ENCODE results near the gene RAMACL. TPM values are rescaled to one million over a fixed set of nuclear protein-coding genes. Genes with fewer than 3 reads are reported as not detected.

The RAMACL gene
- total RNA-seq, 4 donors from 2014 or later, result 8.2 to 10.8 (median 9.1) TPM

GRCh38 chr6:166570929-166571713 lies 15.4 kb downstream of the RAMACL start:
- TF ChIP-seq POLR2A (IDR thresholded peaks at IDR 0.05), result no peak
- TF ChIP-seq CTCF (IDR thresholded peaks at IDR 0.05), result no peak
- TF ChIP-seq EP300 (IDR thresholded peaks at IDR 0.05), result no peak
- Histone ChIP-seq H3K27ac (peak overlapping the region in 2 of 4 donors; percentile 23 to 79), H3K4me1 (peaks cover 0 to 29% (median 5%) of the 10 kb centered on the region in 4 donors), H3K4me3 (no peak overlapping the region), H3K9me3 (no peaks in the 10 kb centered on the region), H3K36me3 (peaks cover 0 to 3% (median 0%) of the 10 kb centered on the region in 3 donors), H3K27me3 (no peaks in the 10 kb centered on the region)
- DNase-seq (ENCODE audit: low spot score in 2 of 2), result no peak
- whole genome bisulfite sequencing, 2 donors, result 71 to 75% methylated on average over 22 of the region's 22 CpGs

DNA sequence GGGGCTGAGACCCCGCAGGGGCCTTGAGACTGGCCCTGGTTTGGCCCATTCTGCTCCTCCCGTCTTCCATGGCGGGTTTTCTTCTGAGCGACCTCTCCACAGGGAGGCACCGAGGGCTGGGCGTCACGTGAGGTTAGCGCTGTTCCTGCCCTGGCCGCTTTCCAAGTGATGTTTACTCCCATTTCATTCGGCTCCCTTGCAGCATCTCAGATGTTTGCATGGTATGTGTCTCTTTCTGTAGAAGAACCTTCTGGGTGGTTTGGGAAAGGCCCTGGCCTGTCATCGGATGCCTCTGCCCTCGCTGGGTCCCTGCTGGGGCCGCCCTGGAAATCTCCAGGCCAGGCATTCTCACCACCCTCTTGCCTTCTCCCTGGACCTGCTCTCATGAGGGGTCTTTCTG lies 17.3 kb downstream of the RAMACL start:
- no peaks in the 10 kb centered on the region for H3K9me3 ChIP-seq
- TF ChIP-seq POLR2A (IDR thresholded peaks at IDR 0.05), result no peak
- TF ChIP-seq EP300 (IDR thresholded peaks at IDR 0.05), result no peak
- no peak for TF ChIP-seq CTCF (IDR thresholded peaks at IDR 0.05)
- peaks cover 0 to 29% (median 5%) of the 10 kb centered on the region in 4 donors for H3K4me1 ChIP-seq
- no peaks in the 10 kb centered on the region for H3K27me3 ChIP-seq
- H3K4me3 ChIP-seq, result no peak overlapping the region
- peaks cover 0 to 23% (median 0%) of the 10 kb centered on the region in 3 donors for H3K36me3 ChIP-seq
- no peak for DNase-seq (ENCODE audit: low spot score in 2 of 2)
- 85 to 95% methylated on average over 13 of the region's 13 CpGs for WGBS, 2 donors
- no peak overlapping the region for H3K27ac ChIP-seq

- peaks cover 0 to 34% (median 0%) of the 10 kb centered on the region in 3 donors for H3K36me3 ChIP-seq
- WGBS, 2 donors, result 82 to 87% methylated on average over 8 of the region's 8 CpGs
- H3K27ac ChIP-seq, result no peak overlapping the region
- H3K4me1 ChIP-seq, result peaks cover 0 to 16% (median 4%) of the 10 kb centered on the region in 4 donors
- no peak overlapping the region for H3K4me3 ChIP-seq
- TF ChIP-seq POLR2A (IDR thresholded peaks at IDR 0.05), result no peak
- H3K27me3 ChIP-seq, result no peaks in the 10 kb centered on the region
- no peak for DNase-seq (ENCODE audit: low spot score in 2 of 2)
- H3K9me3 ChIP-seq, result no peaks in the 10 kb centered on the region
These were observed 18.7 kb downstream of the RAMACL start for GRCh38 chr6:166567813-166568212.

- Histone ChIP-seq H3K36me3 (peaks cover 0 to 36% (median 0%) of the 10 kb centered on the region in 3 donors), H3K27me3 (no peaks in the 10 kb centered on the region), H3K27ac (no peak overlapping the region), H3K4me3 (no peak overlapping the region), H3K4me1 (peaks cover 0 to 9% (median under 1%) of the 10 kb centered on the region in 4 donors), H3K9me3 (no peaks in the 10 kb centered on the region)
- no peak for DNase-seq (ENCODE audit: low spot score in 2 of 2)
- no peak for TF ChIP-seq EP300 (IDR thresholded peaks at IDR 0.05)
- no peak for TF ChIP-seq POLR2A (IDR thresholded peaks at IDR 0.05)
- no peak for TF ChIP-seq CTCF (IDR thresholded peaks at IDR 0.05)
- 73 to 80% methylated on average over 8 of the region's 8 CpGs for WGBS, 2 donors
These were observed 19.4 kb downstream of the RAMACL start for GRCh38 chr6:166567107-166567506.

DNA sequence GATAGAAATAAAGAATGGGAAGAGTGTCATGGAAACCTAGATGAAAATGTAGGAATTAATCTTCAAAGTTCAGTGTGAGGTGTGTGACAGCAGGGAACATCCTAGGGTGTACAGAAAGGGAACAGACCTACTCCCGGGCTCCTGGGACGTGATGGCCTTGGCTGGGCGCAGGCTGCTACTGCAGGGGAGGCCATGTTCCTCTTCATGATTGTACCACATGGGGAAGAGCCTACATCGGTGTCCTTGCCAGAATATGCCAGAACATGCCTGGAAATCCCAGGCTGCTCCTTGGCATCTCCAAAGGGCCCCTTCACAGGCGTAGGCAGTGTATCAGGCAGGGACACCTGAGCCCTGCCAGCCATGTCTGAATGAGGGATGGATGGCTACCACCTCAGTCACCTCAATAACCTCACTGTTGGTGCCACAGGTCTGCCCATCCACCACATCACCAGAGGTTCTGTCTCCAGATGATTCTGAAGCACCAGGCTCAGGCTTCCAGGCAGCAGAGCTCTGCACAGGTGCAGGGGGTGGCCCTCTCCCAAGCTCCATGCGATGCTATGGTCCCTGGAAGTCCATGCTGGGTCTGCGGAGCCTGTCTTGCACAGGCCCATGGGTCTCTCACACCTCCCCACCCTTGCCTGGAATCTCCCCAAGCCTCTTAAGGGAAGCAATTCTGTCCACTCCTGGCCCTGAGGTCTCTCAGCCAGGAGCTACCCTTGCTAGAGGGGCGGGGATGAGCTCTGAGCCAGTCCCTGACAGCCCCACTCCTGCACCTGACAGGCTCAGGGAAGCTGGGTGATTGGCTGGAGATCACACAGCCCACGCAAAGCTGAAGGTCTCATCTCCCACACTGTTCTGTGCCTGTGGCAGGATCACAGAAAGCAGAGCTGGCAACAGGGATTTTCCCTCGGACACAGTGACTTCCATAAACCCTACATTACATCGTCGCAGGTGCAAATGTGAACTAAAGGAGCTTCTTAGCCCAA lies 20.2 kb downstream of the RAMACL start:
- Histone ChIP-seq H3K4me1 (peaks cover 0 to under 1% (median 0%) of the 10 kb centered on the region in 4 donors), H3K9me3 (no peaks in the 10 kb centered on the region), H3K27me3 (no peaks in the 10 kb centered on the region), H3K36me3 (peaks cover 0 to 36% (median 0%) of the 10 kb centered on the region in 3 donors), H3K4me3 (no peak overlapping the region), H3K27ac (no peak overlapping the region)
- DNase-seq (ENCODE audit: low spot score in 2 of 2), result no peak
- 95 to 98% methylated on average over 10 to 12 of the region's 12 CpGs for WGBS, 2 donors
- TF ChIP-seq CTCF (IDR thresholded peaks at IDR 0.05), result no peak
- no peak for TF ChIP-seq POLR2A (IDR thresholded peaks at IDR 0.05)
- TF ChIP-seq EP300 (IDR thresholded peaks at IDR 0.05), result no peak

Measured in tibial nerve (tissue), 4 donors.